ENCODE data around the gene ADGRG3. TPM values are rescaled to one million over a fixed set of nuclear protein-coding genes. Genes with fewer than 3 reads are reported as not detected.

ADGRG3 gene
- total RNA-seq, 1 donor from 2014 or later, result 5.8 TPM

DNA sequence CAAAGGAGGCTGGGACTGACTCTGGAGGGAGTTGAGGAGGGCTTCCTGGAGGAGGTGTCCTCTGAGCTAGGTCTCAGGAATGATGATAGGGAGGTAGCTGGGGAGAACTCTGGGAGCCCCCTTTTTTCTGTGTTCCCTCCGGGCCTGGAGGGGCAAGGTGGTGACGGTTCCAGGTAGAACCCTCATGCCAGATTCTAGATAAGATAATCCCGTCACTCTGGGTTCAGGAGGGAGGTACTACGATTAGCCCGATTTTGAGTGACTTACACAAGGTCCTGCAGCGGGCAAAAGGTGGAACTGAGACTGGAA, 18.7 kb upstream of the ADGRG3 start:
- Histone ChIP-seq H3K36me3 (peaks cover 6% of the 10 kb centered on the region), H3K4me3 (no peak overlapping the region), H3K9me3 (no peaks in the 10 kb centered on the region), H3K27me3 (peaks cover 4% of the 10 kb centered on the region), H3K4me1 (peaks cover 13% of the 10 kb centered on the region), H3K27ac (no peak overlapping the region)
- DNase-seq, result no peak
- TF ChIP-seq, protein P1, sequence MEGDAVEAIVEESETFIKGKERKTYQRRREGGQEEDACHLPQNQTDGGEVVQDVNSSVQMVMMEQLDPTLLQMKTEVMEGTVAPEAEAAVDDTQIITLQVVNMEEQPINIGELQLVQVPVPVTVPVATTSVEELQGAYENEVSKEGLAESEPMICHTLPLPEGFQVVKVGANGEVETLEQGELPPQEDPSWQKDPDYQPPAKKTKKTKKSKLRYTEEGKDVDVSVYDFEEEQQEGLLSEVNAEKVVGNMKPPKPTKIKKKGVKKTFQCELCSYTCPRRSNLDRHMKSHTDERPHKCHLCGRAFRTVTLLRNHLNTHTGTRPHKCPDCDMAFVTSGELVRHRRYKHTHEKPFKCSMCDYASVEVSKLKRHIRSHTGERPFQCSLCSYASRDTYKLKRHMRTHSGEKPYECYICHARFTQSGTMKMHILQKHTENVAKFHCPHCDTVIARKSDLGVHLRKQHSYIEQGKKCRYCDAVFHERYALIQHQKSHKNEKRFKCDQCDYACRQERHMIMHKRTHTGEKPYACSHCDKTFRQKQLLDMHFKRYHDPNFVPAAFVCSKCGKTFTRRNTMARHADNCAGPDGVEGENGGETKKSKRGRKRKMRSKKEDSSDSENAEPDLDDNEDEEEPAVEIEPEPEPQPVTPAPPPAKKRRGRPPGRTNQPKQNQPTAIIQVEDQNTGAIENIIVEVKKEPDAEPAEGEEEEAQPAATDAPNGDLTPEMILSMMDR (IDR thresholded peaks at IDR 0.05), result no peak
- ATAC-seq, result no peak
- intact Hi-C loops (cut with DNase I), result loop anchor here (5.0 kb wide), 1 partner anchor 57 kb away; no protein-coding TSS in a partner anchor

DNA sequence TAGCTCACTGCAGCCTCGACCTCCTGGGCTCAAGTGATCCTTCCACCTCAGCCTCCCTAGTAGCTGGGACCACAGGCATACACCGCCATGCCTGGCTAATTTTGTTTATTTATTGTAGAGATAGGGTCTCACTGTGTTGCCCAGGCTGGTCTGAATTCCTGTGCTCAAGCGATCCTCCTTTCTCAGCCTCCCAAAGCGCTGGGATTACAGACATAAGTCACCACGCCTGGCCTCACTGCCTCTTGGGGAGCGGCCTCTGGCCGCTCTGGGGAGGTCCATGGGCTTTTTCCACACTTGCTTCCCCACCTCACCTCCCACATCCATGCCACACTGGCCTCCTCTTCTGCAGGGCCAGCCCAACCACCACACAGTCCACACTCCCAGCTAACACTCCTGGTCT, 18.3 kb upstream of the ADGRG3 start:
- DNase-seq (no peak), ATAC-seq (no peak)
- no peak overlapping the region for H3K27ac ChIP-seq
- TF ChIP-seq, protein P1 (IDR thresholded peaks at IDR 0.05), result no peak
- no peaks in the 10 kb centered on the region for H3K9me3 ChIP-seq
- intact Hi-C loops (cut with DNase I), result loop anchor here (5.0 kb wide), 1 partner anchor 58 kb away; no protein-coding TSS in a partner anchor
- peaks cover 13% of the 10 kb centered on the region for H3K4me1 ChIP-seq
- H3K36me3 ChIP-seq, result peaks cover 6% of the 10 kb centered on the region
- H3K27me3 ChIP-seq, result peaks cover 4% of the 10 kb centered on the region
- H3K4me3 ChIP-seq, result no peak overlapping the region

DNA sequence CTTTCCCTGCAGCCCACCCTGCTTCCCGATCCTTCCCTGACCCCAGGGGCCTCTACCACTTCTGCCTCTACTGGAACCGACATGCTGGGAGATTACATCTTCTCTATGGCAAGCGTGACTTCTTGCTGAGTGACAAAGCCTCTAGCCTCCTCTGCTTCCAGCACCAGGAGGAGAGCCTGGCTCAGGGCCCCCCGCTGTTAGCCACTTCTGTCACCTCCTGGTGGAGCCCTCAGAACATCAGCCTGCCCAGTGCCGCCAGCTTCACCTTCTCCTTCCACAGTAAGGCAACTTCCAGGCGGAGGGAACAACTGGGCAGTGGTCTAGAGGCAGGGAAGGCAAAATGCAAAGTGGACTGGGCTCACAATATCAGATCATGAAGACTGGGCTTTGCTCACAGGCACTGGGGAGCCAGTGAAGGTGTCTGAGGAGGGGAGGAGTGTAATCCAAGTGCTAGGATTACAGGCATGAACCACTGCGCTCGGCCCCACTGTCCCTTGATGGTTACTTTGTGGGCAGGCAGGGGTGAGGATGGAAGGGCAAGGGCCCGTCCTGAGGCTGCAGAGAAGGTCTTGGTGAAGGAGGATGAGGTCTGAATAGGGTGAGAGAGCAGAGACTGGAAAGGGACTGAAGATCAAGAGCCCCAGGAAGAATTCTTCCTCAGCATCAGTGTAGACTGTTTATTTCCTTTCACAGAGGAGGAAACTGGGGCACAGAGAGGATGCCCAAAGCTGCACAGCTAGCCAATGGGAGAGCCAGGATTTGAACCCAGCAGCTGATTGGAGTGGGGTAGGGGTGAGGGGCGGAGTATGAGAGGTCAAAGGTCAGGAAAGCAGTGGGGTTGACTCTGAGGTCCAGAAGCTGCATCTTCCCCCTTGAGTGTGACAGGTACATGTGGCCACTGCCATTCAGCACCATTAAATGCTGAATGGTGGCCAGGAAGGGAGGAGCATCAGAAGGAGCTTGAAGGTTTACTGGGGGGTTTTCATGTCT, 16.5 kb upstream of the ADGRG3 start:
- TF ChIP-seq, protein P1 (IDR thresholded peaks at IDR 0.05), result no peak
- H3K27ac ChIP-seq, result no peak overlapping the region
- H3K36me3 ChIP-seq, result peaks cover 6% of the 10 kb centered on the region
- DNase-seq, result no peak
- peaks cover 4% of the 10 kb centered on the region for H3K27me3 ChIP-seq
- H3K9me3 ChIP-seq, result no peaks in the 10 kb centered on the region
- no peak overlapping the region for H3K4me3 ChIP-seq
- peaks cover 10% of the 10 kb centered on the region for H3K4me1 ChIP-seq
- no peak for ATAC-seq
- intact Hi-C loops (cut with DNase I), result no loop called here

DNA sequence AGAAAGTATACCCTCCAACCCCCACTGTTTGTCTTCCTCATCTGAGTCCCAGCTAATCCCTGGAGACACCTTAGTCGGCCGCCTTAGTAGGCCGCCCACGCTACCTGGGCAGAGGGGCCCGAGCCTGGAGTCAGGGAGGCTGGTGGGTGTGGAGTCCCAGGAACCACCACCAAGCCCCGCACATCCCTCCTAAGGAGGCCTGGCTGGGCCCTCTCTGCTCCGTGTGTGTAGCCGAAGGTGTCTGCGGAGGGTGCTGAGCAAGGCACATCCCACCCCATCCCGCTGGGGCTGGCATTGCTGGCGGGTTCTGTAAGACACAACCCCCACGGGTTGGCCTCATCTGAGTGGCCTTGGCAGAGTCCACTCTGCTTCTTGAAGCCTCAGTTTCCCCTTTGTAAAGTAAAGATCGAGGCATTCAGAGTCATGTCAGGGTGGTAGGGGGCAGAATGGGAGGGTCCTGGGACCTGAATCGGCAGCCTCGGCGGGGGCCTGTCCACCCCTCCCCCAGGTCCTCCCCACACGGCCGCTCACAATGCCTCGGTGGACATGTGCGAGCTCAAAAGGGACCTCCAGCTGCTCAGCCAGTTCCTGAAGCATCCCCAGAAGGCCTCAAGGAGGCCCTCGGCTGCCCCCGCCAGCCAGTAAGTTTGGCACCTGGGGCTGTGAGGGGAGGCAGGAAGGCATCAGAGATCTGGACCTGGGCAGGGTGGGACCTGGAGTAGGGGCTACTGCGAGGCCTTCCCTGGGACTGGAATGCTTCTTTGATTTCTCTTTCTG, 15.2 kb upstream of the ADGRG3 start:
- ATAC-seq (no peak), DNase-seq (no peak)
- no peak overlapping the region for H3K27ac ChIP-seq
- H3K27me3 ChIP-seq, result peaks cover 4% of the 10 kb centered on the region
- H3K36me3 ChIP-seq, result peaks cover 6% of the 10 kb centered on the region
- peaks cover 6% of the 10 kb centered on the region for H3K4me1 ChIP-seq
- intact Hi-C loops (cut with DNase I), result no loop called here
- H3K4me3 ChIP-seq, result no peak overlapping the region
- TF ChIP-seq, protein P1 (IDR thresholded peaks at IDR 0.05), result no peak
- no peaks in the 10 kb centered on the region for H3K9me3 ChIP-seq

DNA sequence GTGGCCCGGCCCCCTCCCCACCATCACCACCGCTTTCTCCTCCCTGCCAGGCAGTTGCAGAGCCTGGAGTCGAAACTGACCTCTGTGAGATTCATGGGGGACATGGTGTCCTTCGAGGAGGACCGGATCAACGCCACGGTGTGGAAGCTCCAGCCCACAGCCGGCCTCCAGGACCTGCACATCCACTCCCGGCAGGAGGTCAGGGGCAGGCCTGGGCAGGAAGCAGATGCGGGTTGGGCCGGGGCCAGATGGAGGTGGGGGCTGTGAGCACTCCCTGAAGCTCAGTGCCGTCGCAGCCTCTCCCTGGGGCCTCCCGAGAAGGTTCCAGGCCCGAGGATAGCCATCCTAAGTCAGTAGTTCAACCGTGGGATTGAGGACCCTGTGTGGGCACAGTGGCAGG, 14.2 kb upstream of the ADGRG3 start:
- TF ChIP-seq, protein P1 (IDR thresholded peaks at IDR 0.05), result no peak
- Histone ChIP-seq H3K4me1 (no peaks in the 10 kb centered on the region), H3K27me3 (no peaks in the 10 kb centered on the region), H3K4me3 (no peak overlapping the region), H3K9me3 (no peaks in the 10 kb centered on the region), H3K27ac (no peak overlapping the region), H3K36me3 (peaks cover 12% of the 10 kb centered on the region)
- intact Hi-C loops (cut with DNase I), result no loop called here
- ATAC-seq (no peak), DNase-seq (no peak)
